ENCODE data around the gene MRPL53.
A peak's percentile ranks its signal among the peaks of the same experiment; 100 is the strongest.

Gene MRPL53

GRCh38 chr2:74472086-74472944 is at the start of gene MRPL53:
MRPL53 (minus strand) TSS chr2:74472680; CDS start chr2:74472660, 20 bp downstream.
- Mint-ChIP-seq H3K36me3 (ENCODE audit: low read depth) (peaks cover 38% of the 10 kb centered on the region), H3K27ac (peak within 1 kb of the TSS; percentile 96), H3K4me3 (peak within 1 kb of the TSS; percentile 96), H3K4me1 (ENCODE audit: low read depth) (peaks cover 27% of the 10 kb centered on the region), H3K27me3 (no peaks in the 10 kb centered on the region), H3K9me3 (no peaks in the 10 kb centered on the region)

- peak overlapping the region; percentile 58 for H3K4me3 Mint-ChIP-seq
- peak overlapping the region; percentile 14 for H3K27ac Mint-ChIP-seq
- peaks cover 74% of the 10 kb centered on the region for H3K27me3 Mint-ChIP-seq
- H3K36me3 Mint-ChIP-seq (ENCODE audit: low read depth), result no peaks in the 10 kb centered on the region
- peaks cover 25% of the 10 kb centered on the region for H3K4me1 Mint-ChIP-seq (ENCODE audit: low read depth)
- H3K9me3 Mint-ChIP-seq, result no peaks in the 10 kb centered on the region
These were observed 44.2 kb upstream of the MRPL53 start for GRCh38 chr2:74516650-74517049.

- Mint-ChIP-seq H3K27me3 (peaks cover 79% of the 10 kb centered on the region), H3K36me3 (ENCODE audit: low read depth) (no peaks in the 10 kb centered on the region), H3K27ac (no peak overlapping the region), H3K4me3 (peak overlapping the region; percentile 58), H3K9me3 (no peaks in the 10 kb centered on the region), H3K4me1 (ENCODE audit: low read depth) (peaks cover 25% of the 10 kb centered on the region)
These were observed 43.6 kb upstream of the MRPL53 start for GRCh38 chr2:74515981-74516633.

GRCh38 chr2:74515271-74515980 is 42.9 kb upstream of the MRPL53 start:
- no peaks in the 10 kb centered on the region for H3K36me3 Mint-ChIP-seq (ENCODE audit: low read depth)
- H3K4me3 Mint-ChIP-seq, result peak overlapping the region; percentile 56
- no peaks in the 10 kb centered on the region for H3K9me3 Mint-ChIP-seq
- peaks cover 82% of the 10 kb centered on the region for H3K27me3 Mint-ChIP-seq
- no peak overlapping the region for H3K27ac Mint-ChIP-seq
- peaks cover 25% of the 10 kb centered on the region for H3K4me1 Mint-ChIP-seq (ENCODE audit: low read depth)

GRCh38 chr2:74514368-74515270 is 42.1 kb upstream of the MRPL53 start, which contains the start of gene TLX2:
TLX2 (plus strand) TSS chr2:74514450; CDS start chr2:74514807, 357 bp downstream.
- Mint-ChIP-seq H3K4me3 (peak within 1 kb of the TSS; percentile 56), H3K9me3 (no peaks in the 10 kb centered on the region), H3K27me3 (peaks cover 79% of the 10 kb centered on the region), H3K27ac (no peak within 1 kb of the TSS), H3K36me3 (ENCODE audit: low read depth) (no peaks in the 10 kb centered on the region), H3K4me1 (ENCODE audit: low read depth) (peaks cover 25% of the 10 kb centered on the region)

- Mint-ChIP-seq H3K27ac (no peak overlapping the region), H3K27me3 (peaks cover 73% of the 10 kb centered on the region), H3K4me1 (ENCODE audit: low read depth) (peaks cover 25% of the 10 kb centered on the region), H3K9me3 (no peaks in the 10 kb centered on the region), H3K36me3 (ENCODE audit: low read depth) (no peaks in the 10 kb centered on the region), H3K4me3 (peak overlapping the region; percentile 13)
These were observed 41.3 kb upstream of the MRPL53 start for GRCh38 chr2:74513605-74514367.

GRCh38 chr2:74512744-74513604 is 40.5 kb upstream of the MRPL53 start:
- no peaks in the 10 kb centered on the region for H3K9me3 Mint-ChIP-seq
- no peak overlapping the region for H3K27ac Mint-ChIP-seq
- no peaks in the 10 kb centered on the region for H3K36me3 Mint-ChIP-seq (ENCODE audit: low read depth)
- peaks cover 32% of the 10 kb centered on the region for H3K4me1 Mint-ChIP-seq (ENCODE audit: low read depth)
- H3K4me3 Mint-ChIP-seq, result no peak overlapping the region
- peaks cover 64% of the 10 kb centered on the region for H3K27me3 Mint-ChIP-seq

- Mint-ChIP-seq H3K4me3 (no peak overlapping the region), H3K9me3 (no peaks in the 10 kb centered on the region), H3K36me3 (ENCODE audit: low read depth) (peaks cover 10% of the 10 kb centered on the region), H3K27me3 (peaks cover 48% of the 10 kb centered on the region), H3K27ac (no peak overlapping the region), H3K4me1 (ENCODE audit: low read depth) (peaks cover 40% of the 10 kb centered on the region)
These were observed 38.9 kb upstream of the MRPL53 start for GRCh38 chr2:74511104-74511989.

GRCh38 chr2:74510272-74510671 is 37.8 kb upstream of the MRPL53 start:
- Mint-ChIP-seq H3K27me3 (peaks cover 40% of the 10 kb centered on the region), H3K9me3 (no peaks in the 10 kb centered on the region), H3K4me1 (ENCODE audit: low read depth) (peaks cover 39% of the 10 kb centered on the region), H3K36me3 (ENCODE audit: low read depth) (peaks cover 19% of the 10 kb centered on the region), H3K4me3 (no peak overlapping the region), H3K27ac (no peak overlapping the region)

- H3K4me3 Mint-ChIP-seq, result peak overlapping the region; percentile 98
- no peaks in the 10 kb centered on the region for H3K9me3 Mint-ChIP-seq
- H3K27ac Mint-ChIP-seq, result peak overlapping the region; percentile 99
- peaks cover 46% of the 10 kb centered on the region for H3K27me3 Mint-ChIP-seq
- H3K36me3 Mint-ChIP-seq (ENCODE audit: low read depth), result peaks cover 28% of the 10 kb centered on the region
- peaks cover 49% of the 10 kb centered on the region for H3K4me1 Mint-ChIP-seq (ENCODE audit: low read depth)
These were observed 35.5 kb upstream of the MRPL53 start for GRCh38 chr2:74507926-74508520.

GRCh38 chr2:74507145-74507925 is 34.9 kb upstream of the MRPL53 start, which contains the start of gene PCGF1:
PCGF1 (minus strand) TSS chr2:74507695; CDS start chr2:74507668, 27 bp downstream.
- Mint-ChIP-seq H3K36me3 (ENCODE audit: low read depth) (peaks cover 28% of the 10 kb centered on the region), H3K27me3 (peaks cover 43% of the 10 kb centered on the region), H3K4me3 (peak within 1 kb of the TSS; percentile 98), H3K4me1 (ENCODE audit: low read depth) (peaks cover 55% of the 10 kb centered on the region), H3K27ac (peak within 1 kb of the TSS; percentile 99), H3K9me3 (no peaks in the 10 kb centered on the region)
